CD1c-positive myeloid dendritic cell (primary cell): ENCODE measurements around the gene GASK1B.
A peak's percentile ranks its signal among the peaks of the same experiment; 100 is the strongest.

Experiments used
- DNase-seq: peaks from one replicate; pipeline ENCODE4 v3.0.0-alpha.2; 2016; ENCODE audit errors: extremely low spot score

The GASK1B gene

DNA sequence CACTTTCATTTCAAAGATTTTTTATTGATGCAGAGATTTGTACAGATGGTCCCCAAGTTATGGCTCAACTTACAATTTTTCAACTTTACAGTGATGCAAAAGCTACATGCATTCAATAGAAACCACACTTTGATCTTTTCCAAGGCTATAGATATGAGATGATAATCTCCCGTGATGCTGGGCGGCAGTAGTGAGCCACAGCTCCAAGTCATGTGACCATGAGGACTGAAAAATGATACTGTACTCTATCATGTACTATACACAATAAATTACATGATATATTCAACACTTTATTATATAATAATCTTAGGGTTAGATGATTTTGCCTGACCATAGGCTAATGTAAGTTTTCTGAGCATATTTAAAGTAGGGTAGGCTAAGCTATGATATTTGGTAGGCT is 14.0 kb upstream of the GASK1B start:
- no peak for DNase-seq

DNA sequence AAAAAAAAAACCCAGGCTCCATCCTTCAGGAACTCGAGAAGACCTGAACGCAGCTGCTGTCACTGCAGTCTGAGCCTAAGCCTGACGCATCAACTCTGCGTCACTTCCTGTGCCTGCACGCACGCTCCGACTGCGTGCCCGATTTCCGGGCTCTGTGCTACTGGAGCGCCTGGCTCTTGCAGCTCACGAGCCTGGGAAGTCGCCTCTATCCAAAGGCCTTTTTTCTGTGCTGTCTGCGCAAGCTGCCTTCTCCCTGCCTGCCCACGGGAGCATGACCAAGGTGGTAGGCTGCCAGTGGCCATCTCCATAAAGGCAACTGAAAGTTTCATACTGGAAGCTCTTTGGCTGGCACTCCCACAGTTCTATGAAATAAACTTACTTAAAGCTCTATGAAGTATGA is 9.9 kb upstream of the GASK1B start:
- no peak for DNase-seq

DNA sequence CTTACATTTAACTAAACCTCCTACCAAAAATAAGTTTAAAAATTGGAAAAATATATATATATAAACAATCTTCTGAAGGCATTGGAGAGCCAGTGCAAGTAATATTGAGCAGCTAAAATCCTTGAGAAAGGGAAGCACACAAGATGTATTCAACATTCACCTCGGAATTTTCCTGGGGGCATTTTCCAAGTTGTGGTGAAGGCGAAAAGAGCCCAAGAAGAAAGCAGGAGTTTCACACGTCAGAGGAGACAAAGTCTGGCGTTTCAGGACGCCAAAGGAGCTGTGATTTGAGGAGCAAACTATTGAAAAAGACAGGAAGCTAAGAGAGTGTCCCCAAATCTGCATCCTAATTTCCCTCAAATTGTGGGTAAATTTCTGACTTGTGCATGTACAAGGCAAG is 9.1 kb upstream of the GASK1B start:
- no peak for DNase-seq

DNA sequence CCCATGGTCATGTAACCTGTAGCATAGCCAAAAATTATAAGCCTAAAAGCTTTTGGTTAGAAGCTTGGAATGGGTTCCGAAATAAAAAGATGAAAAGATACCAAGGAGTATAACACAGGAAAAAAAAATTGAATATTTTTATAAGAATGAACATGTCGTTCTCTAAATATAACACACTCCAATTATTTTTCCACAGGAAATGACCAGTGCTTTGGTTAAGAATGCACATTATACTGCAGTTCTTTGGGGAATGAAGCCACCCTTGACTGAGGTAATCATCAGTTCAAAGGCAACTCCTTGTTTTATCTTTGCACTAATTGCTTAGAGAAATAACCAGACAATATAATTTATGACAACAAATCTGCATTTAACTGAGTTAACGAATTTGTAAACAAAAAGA is 6.6 kb upstream of the GASK1B start:
- DNase-seq, result no peak

DNA sequence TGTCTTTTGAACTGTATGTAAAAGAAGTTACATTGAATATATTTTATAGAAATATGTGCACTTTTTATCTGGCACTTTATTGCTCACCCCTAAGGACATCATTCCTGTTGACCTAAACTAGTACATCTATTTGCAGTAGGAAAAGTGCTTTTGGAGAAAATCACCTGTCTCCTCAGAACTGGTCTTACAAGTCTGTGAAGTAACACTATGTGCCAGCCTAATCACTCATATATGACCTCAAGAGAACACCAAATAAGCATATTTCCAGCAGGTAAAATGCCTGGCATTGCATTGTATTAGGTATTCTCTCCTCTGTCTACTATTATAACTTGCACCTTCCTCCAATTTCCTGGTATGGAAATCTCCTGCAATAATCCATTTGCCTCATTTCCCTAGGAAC is 4.0 kb upstream of the GASK1B start:
- no peak for DNase-seq

DNA sequence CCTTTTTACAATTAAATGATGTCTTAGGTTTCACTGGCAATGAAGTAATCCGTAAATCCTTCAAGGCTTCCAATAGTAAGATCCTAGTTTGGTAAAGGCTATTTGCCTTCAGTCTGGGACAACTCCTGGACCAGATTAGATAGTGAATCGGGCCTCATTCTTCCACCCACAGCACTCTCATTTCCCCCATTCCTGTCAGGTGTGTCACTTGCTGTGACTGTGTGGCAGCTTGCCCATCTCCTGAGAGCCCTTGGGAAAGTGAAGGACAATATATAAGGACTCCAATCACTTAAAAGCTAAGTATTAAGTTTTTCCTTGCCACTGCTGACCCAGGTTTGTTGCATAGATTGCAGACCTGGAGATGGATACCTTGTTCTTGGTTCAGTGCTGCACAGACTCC is 3.3 kb upstream of the GASK1B start:
- no peak for DNase-seq

DNA sequence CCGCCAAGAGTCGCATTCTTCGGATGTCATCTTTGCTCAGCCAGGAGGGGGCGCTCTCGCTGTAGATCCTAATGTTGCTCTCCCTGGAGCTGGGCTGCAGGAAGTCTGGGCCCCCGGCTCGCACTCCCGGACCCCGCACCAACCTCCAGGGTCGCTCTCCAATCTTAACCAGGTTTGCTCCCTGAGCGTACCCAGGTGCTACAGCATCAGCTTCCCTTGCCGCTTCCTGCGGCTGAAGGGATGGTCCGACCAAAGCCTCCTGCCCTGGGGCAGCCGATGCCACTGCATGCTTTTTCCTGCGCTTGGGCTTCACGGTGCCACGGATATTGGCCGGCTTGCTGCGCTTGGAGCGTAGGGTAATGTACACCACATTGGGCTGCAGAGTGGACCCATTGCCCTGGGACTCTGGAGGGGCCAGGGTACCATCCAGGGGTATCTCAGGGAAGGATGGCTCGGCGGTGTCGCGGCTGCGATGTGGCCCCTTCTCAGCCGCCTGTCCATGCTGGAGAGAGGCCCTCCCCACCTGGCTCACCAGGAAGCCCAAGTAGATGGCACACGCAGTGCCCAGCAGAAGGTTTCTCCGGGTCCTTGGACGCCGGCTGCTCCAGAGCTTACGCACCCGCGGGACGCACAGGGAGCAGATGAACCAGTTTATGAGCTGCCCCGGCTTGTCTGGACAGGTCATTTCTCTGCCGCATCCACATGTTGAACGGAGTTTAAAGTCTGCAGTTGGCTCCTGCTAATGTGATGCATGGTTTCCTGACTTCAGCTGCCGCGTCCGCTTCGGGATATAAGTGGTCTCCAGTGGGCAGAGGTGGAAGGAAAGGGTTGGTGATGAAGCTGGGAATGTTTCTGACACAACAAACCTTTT is 1.9 kb downstream of the GASK1B start:
- DNase-seq, result peak; percentile 80

DNA sequence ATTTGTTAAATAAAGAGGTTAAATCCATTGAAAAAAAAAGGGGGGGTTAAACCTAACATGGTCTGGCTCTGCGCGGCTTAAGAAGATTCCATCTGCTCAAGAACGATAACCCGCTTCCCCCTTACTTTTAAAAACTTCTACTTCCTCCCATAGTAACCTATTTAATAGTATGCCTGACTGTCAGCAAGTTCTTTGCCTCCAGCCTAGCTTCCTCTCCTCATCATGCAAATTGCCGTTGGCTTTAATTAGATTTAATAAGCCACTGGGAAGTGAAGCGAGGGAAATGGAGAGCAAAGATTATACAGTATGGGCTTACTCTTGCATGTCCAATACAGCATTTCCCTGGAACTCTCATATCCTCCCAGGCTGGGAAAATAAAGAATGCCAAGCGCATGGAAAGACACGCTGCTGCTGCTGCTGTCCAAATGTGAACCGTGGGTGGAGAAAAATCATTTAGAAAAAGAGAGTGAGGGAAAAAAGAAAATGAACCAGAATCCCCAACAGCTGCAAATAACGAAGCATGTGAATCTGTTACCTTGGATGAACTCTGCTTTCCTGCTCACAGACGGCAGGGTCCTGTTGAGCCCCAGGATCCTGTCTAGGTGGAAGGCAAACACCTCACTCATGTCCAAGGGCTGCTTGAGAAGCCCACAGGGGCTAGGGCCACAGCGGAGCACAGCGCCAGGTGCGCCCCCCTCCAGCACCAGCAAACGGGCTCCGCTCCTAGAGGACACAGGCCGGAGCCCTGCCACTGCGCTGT is 2.7 kb downstream of the GASK1B start:
- peak; percentile 59 for DNase-seq

DNA sequence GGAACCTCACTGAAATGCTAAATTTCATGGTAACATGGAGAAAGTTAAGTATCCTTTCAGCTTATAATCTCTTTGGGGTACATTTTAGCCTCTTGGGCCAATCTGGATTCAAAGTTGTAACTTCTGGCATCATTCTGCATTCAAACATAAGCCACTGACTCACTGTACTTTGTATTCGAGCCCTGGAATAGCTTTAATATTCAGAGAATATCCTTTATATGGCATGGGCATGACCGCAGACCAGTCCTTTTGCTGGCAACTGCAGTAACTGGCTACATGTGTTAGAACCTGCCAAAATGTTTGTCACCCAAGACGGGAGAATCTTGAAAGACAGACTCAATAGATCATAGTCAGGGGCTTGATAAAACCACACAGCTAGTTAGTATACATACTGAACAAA is 3.3 kb downstream of the GASK1B start:
- no peak for DNase-seq

DNA sequence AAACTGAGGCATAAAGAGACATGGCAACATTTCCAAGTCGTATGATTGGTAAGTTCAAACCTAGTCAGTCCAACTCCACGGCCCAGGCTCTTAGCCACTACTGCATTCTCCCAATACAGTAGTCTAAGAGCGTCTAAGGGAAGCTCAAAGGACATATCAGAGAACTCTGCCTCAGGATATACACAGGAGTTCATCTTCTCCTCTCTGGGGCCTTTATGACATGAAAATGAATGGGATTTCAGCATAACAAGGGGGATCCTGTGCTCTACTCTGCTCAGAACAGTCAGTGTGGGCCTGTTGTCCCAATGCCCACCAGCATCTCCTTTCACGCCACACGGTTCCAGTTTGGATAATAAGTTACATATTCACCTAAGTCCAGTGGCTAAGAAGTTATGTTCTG is 4.2 kb downstream of the GASK1B start:
- no peak for DNase-seq

DNA sequence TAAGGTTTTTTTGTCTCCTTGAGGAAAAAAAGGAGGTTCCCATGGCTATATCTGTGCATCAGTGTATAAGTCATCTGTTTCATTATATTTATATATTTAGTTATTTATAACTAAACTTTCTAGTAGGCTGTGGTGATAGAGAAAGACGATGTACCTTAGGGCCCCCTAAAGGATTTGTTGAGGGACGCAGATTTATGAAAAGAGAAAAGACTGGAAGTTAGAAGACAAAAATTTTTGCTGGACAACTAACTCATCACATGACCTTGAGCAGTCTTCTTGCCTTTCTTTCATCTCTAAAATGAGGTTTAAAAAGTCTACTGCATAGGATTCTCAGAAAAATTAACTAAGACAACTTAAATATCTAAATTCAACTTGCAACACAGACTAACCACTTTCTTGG is 6.1 kb downstream of the GASK1B start:
- no peak for DNase-seq

DNA sequence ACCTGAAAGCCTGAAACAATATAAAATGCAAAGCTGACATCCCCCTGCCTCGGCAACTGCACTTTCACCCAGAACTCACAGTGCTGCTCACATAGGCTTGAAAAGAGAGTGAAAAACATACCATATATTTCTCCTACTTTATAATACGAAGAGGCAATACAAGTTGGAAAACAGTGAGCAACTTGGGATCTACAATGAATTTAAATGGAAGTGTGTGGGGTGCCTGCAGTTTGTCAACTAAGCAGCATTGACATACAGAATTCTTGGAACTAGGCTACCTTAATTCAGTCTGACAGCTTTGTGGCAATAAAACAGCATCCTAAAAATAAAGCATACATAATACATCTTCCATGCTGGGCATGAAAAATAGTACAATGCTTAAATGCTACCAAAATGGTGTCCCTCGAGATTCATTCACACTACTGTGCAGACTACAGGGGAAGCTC is 8.0 kb downstream of the GASK1B start:
- no peak for DNase-seq

DNA sequence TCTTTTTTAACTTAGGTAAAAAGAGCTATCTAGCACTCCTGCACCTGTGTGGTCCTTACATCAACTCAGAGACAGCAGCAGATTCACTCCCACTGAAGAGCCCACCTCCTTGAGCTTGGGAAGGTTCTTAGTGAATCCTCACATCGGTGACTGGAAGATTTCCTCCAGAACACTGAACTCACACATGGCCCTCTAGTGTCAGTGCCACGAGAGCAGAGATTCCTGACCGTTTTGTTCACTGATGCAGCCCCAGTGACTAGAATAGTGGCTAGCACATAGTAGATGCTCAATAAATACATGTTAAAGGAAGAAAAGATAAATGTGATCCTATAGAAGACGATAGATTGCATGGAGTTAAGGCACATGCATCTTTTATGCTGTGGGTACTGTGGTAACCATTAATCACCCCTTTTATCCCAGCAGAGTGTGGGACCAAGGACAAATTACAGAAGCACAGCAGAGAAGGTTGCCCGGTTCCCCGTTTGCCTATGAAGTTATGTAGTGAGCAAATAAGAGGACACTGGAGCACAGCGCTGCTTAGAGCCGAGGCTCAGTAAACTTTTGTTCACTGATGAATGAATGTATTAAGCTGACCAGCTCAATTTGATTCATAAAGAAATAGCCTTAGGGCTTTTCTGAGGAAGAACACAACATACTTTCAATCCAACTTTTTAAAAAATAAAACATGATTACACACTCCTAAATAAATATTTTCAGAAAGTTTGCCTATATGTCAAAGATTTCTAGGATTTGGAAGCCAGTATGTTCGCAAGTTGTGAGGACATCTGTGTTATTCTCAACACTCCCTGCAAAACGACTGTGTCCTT is 8.7 kb downstream of the GASK1B start:
- DNase-seq, result peak; percentile 32

DNA sequence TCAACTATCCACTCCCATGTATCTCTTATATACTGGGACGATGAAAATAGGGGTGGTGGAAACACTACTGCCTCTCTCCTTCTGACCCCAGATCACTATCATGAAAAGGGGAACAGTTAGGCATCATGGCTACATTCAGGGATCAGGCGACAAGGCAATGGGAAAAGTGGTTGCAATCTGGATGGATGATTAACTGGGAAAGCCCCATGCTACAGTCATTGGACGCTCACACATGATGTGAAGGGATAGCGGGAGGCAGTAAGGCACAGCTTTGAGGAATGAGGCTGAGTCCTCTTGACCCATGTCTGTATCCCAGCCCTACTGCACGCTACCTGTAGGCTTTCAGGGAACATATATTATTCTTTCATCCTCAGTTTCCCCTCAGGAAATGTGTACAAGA is 10.2 kb downstream of the GASK1B start:
- peak; percentile 33 for DNase-seq

DNA sequence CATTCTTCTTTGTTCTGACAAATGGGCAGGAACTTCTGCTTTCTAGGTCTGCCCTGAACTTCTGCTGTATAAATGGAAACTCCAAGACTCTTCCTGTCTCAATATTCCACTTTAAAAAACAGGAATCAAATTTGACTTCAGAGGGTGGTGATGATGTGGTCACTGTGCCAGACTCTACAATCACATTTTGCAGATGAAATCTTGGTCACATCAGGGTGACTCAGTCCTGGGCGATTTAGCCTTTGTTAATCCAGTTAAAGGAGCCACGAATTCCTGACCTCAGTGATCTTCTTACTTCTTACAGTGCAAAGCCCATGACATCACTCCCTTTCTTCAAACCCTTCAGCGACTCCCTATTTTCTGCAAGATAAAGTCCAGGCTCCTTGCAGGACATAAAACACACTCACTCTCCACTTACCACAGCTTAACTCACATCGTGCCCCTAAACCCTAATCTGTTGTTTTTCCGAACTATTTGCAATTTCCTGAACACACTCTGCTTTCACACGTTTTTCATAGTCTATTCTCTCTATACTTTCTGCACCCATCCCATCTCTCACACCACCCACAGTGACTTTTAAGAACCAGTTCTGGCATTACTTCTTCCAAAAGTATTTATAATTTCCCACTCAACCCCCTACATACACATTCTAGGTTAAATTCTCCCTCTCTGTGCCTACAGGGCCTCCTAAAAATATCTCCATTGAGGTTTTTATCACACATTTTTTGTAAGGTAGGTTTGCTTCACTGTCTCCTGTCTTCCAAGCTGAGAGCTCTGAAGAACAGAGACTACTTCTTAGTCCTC is 11.1 kb downstream of the GASK1B start:
- DNase-seq, result peak; percentile 91

DNA sequence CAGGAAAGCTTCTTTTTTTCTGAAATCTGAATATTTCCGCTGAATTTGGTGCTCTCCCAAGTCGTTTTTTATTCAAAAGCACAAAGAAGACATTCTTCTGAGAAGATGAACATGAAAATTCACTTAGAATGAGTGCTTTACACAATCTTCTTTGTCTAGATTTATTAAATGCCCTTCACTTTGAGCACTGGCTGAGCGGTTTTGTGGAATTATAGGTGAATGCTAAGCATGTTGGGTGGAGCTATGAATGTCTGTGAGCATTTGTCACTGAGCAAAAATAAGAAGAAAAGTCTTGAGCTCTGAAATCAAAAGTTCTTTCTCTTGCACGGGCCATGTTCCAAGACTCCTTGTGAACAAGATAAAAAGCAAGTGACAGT is 13.1 kb downstream of the GASK1B start:
- no peak for DNase-seq

DNA sequence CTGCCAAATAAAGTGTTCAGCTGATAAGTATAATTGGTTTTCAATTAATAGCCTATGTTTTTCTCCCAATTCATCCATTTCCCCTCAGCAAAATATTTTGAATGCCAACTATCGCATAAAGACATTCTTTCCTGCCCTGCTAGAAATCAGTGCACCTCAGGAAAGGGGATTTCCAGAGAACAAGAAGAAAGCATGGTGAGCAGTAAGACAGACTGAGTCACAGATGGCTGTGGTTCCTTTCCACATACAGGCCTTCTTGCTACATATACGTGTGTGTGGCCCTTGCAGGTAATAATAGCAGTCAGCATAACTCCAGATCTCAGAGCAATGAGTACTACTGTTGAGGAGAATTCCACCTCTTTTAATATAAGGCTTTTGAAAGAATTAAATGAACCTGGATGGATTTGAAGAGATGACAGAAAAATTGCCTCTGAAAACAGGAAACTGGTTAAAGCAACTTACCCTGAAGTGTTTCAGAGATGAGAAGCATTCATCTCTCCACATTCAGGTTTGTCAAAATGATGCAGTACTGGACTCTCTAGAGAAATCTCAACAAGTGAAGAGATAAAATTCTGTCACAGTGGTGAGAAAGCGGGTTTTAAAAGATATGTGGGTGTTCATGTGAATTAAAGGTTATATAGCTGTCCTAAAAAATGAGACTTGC is 13.6 kb downstream of the GASK1B start:
- DNase-seq, result peak; percentile 40

DNA sequence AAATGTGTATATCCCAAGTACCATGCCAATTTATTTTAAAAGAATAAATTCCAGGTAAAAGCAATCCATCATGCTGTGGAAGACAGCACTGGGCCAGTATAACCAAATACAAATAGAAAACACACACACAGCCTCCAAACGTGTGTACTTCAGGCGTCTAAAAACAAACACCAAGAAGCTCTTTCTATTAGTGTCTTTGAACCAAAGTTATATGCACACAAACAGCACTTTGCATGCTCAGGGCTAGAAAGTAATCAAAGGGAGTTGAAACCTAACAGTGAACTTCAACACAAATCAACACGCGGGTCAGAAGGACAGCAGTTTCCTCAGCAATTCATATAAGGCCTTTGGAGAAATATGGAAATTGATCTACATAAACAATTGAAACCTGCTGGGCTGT is 15.4 kb downstream of the GASK1B start:
- DNase-seq, result no peak

DNA sequence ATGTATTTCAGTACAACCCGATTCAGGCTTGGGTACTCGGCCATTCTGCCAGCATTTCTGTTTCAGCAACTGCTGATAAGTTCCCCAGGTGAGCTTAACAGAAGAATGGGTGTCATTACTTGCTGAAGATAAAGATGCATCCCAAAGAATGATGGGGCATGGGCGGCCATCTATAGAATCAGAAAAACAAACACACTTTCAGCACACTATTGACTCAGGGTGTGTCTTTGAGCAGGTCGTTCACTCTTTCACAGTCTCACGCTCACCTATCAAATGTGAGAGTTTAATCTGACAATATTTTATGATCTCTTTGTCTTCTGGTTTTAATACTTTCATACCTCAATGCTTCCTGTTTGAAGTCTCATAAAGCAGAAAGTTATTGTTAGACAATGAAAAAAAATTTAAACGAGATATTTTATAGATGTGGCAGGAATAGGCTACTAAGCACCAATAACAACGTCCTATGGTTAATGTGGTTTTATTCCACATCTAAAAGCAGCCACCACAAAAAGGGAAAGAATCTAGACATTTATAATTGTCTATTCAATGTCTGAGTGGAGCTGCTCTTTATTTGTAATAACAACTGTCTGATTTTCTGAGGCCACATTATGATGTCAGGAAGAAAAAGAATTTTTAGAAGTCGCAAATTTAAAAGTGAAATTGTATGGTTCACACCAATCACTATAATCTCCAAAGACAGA is 17.0 kb downstream of the GASK1B start:
- no peak for DNase-seq

DNA sequence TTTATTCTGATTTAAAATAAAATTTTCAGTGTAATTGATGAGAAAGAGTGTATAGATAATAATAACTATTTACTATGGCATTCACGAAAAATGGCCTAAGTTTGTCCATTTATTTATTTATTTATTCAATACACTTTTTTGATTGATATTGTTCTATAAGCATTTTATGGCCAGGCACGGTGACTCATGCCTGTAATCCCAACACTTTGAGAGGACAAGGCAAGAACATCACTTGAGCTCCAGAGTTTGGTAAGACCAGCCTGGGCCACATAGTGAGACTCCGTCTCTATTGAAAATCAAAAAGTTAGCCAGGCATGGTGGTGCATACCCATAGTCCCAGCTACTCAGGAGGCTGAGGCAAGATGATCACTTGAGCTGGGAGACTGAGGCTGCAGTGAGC is 25.7 kb downstream of the GASK1B start:
- no peak for DNase-seq
